ENCODE results near the gene DYNC1LI2.
"Not testable (repeated sequence)": the region's sequence is repeated elsewhere in the genome, so short reads cannot be mapped to it uniquely, and the experiment has no call there.

DYNC1LI2 gene

GRCh38 chr16:66751303-66751991 lies at the start of gene DYNC1LI2:
Gene DYNC1LI2 (minus strand): TSS chr16:66751609. CDS start chr16:66751591, 18 bp downstream.
- no peak for DNase-seq (ENCODE audit: low read depth, low spot score)

- DNase-seq (ENCODE audit: low read depth, low spot score), result no peak
Measured at GRCh38 chr16:66800856-66801255, 49.4 kb upstream of the DYNC1LI2 start.

- DNase-seq (ENCODE audit: low read depth, low spot score), result no peak
Measured at GRCh38 chr16:66798161-66798560, 46.8 kb upstream of the DYNC1LI2 start.

GRCh38 chr16:66793984-66794383 lies 42.6 kb upstream of the DYNC1LI2 start:
- not testable (repeated sequence) for DNase-seq (ENCODE audit: low read depth, low spot score)

GRCh38 chr16:66790130-66790733 lies 38.8 kb upstream of the DYNC1LI2 start:
- DNase-seq (ENCODE audit: low read depth, low spot score), result no peak

- no peak for DNase-seq (ENCODE audit: low read depth, low spot score)
Measured at GRCh38 chr16:66787427-66787826, 36.0 kb upstream of the DYNC1LI2 start.

GRCh38 chr16:66786551-66786950 lies 35.1 kb upstream of the DYNC1LI2 start:
- no peak for DNase-seq (ENCODE audit: low read depth, low spot score)

- DNase-seq (ENCODE audit: low read depth, low spot score), result no peak
Measured at GRCh38 chr16:66776457-66776856, 25.0 kb upstream of the DYNC1LI2 start.

GRCh38 chr16:66774981-66775380 lies 23.6 kb upstream of the DYNC1LI2 start:
- DNase-seq (ENCODE audit: low read depth, low spot score), result no peak

GRCh38 chr16:66758086-66758485 lies 6.7 kb upstream of the DYNC1LI2 start:
- no peak for DNase-seq (ENCODE audit: low read depth, low spot score)

GRCh38 chr16:66754819-66755218 lies 3.4 kb upstream of the DYNC1LI2 start:
- no peak for DNase-seq (ENCODE audit: low read depth, low spot score)

GRCh38 chr16:66754211-66754610 lies 2.8 kb upstream of the DYNC1LI2 start:
- DNase-seq (ENCODE audit: low read depth, low spot score), result no peak

- no peak for DNase-seq (ENCODE audit: low read depth, low spot score)
Measured at GRCh38 chr16:66752958-66753357, 1.5 kb upstream of the DYNC1LI2 start.

GRCh38 chr16:66752379-66752778 lies 970 bp upstream of the DYNC1LI2 start:
- DNase-seq (ENCODE audit: low read depth, low spot score), result no peak

- DNase-seq (ENCODE audit: low read depth, low spot score), result no peak
Measured at GRCh38 chr16:66751992-66752322, 548 bp upstream of the DYNC1LI2 start.

- no peak for DNase-seq (ENCODE audit: low read depth, low spot score)
Measured at GRCh38 chr16:66751053-66751302, 431 bp downstream of the DYNC1LI2 start.

GRCh38 chr16:66750279-66751052 lies 943 bp downstream of the DYNC1LI2 start:
- DNase-seq (ENCODE audit: low read depth, low spot score), result no peak

GRCh38 chr16:66746682-66747081 lies 4.7 kb downstream of the DYNC1LI2 start:
- DNase-seq (ENCODE audit: low read depth, low spot score), result no peak

GRCh38 chr16:66746048-66746447 lies 5.4 kb downstream of the DYNC1LI2 start:
- DNase-seq (ENCODE audit: low read depth, low spot score), result no peak

- DNase-seq (ENCODE audit: low read depth, low spot score), result no peak
Measured at GRCh38 chr16:66741950-66742808, 9.2 kb downstream of the DYNC1LI2 start.

- DNase-seq (ENCODE audit: low read depth, low spot score), result no peak
Measured at GRCh38 chr16:66741169-66741900, 10.1 kb downstream of the DYNC1LI2 start.
